Gastroesophageal sphincter (tissue), 3 donors: ENCODE measurements around the gene P2RX1.

Experiments used
- EP300 ChIP-seq: sonication (generic); formaldehyde crosslinking; IDR thresholded peaks from one replicate; pipeline ENCODE4 v1.6.1; 2017; ENCODE audit warnings: antibody characterized with exemption, mild to moderate bottlenecking
- POLR2A ChIP-seq, 2 donors: fragments of 450-650 bp; IDR thresholded peaks; one replicate each; pipeline ENCODE4 v1.6.1; 2017; ENCODE audit warnings: antibody characterized with exemption in 2 of 2, mild to moderate bottlenecking in 2 of 2, moderate library complexity in 1 of 2
- POLR2AphosphoS5 ChIP-seq: sonication (generic); formaldehyde crosslinking; IDR thresholded peaks from one replicate; pipeline ENCODE4 v1.6.1; 2017; ENCODE audit warnings: antibody characterized with exemption
- TF ChIP-seq, protein P1 (sequence below), 4 experiments: fragments of 200-600 bp in 2 of 4; fragments of 450-650 bp in 2 of 4; sonication (generic) in 1 of 4; IDR thresholded peaks; one replicate each; pipeline ENCODE4 v1.5.1; 2017 to 2019; ENCODE audit warnings: antibody characterized with exemption in 4 of 4, mild to moderate bottlenecking in 2 of 4, moderate library complexity in 2 of 4

DNA sequence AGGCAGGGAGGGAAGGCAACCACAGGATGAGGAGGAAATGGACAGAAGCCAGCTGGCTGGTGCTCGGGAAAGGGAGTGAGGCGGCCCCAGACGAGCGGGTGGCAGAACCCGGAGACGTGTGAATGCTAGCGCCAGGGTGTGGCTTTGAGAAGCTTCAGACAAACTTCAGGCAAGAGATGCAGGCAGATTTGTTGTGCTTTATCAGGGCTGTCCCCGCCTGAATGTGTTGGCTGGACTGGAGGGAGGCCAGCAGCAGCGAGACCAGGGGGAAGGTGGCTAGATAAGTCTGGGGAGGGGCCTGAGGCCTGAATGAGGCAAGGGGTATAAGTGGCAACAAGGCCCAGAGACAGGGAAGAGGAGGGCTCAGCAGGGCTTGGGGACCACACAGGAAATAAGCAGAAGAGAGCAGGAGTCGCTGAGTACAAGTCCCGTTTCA, 45.4 kb downstream of the P2RX1 start:
- TF ChIP-seq POLR2AphosphoS5 (no peak), POLR2A (IDR thresholded peaks at IDR 0.05) (no peak), EP300 (no peak)
- TF ChIP-seq, protein P1, sequence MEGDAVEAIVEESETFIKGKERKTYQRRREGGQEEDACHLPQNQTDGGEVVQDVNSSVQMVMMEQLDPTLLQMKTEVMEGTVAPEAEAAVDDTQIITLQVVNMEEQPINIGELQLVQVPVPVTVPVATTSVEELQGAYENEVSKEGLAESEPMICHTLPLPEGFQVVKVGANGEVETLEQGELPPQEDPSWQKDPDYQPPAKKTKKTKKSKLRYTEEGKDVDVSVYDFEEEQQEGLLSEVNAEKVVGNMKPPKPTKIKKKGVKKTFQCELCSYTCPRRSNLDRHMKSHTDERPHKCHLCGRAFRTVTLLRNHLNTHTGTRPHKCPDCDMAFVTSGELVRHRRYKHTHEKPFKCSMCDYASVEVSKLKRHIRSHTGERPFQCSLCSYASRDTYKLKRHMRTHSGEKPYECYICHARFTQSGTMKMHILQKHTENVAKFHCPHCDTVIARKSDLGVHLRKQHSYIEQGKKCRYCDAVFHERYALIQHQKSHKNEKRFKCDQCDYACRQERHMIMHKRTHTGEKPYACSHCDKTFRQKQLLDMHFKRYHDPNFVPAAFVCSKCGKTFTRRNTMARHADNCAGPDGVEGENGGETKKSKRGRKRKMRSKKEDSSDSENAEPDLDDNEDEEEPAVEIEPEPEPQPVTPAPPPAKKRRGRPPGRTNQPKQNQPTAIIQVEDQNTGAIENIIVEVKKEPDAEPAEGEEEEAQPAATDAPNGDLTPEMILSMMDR (IDR thresholded peaks at IDR 0.05) = no peak
